Activated CD4-positive, CD25-positive, alpha-beta regulatory T cell (primary cell): ENCODE measurements around the gene CFAP73.
"Not testable (repeated sequence)": the region's sequence is repeated elsewhere in the genome, so short reads cannot be mapped to it uniquely, and the experiment has no call there.

Experiments
- DNase-seq, 4 experiments: peaks; one replicate each; lab custom pipeline; 2025; lab: John Stamatoyannopoulos, UW

CFAP73 gene

DNA sequence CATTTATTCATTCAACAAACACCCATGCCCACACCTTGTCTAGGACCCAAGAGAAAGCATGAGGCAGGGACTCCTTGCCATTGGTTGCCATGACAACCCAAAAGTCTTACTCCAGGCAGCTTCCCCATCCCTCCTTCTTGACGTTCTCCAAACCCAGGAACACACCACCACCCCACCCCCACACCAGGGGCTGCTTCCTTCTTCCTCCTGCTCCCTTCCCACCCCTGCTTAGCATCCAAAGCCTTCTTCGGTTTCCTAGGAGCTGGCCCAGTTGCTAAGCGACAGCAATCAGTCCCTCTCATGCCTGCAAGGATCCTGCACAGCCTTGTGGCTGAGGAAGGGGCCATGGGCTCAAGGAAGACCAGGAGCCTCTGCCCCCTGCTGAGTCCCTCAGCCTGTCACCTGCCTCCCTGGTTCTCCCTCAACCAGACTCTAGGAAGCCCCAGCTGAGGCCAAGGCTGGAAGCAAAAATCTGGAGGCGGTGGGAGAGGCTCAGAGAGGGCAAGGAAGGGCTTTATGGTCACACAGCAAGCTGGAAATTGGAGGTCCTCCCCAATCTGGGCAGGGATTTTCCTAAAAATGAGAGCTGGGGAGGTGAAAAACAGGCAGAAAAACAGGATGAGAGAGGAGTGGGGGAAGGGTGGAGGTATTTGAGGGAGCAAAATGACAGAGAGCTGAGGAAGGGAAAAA lies 29.4 kb upstream of the CFAP73 start:
- no peak for DNase-seq

DNA sequence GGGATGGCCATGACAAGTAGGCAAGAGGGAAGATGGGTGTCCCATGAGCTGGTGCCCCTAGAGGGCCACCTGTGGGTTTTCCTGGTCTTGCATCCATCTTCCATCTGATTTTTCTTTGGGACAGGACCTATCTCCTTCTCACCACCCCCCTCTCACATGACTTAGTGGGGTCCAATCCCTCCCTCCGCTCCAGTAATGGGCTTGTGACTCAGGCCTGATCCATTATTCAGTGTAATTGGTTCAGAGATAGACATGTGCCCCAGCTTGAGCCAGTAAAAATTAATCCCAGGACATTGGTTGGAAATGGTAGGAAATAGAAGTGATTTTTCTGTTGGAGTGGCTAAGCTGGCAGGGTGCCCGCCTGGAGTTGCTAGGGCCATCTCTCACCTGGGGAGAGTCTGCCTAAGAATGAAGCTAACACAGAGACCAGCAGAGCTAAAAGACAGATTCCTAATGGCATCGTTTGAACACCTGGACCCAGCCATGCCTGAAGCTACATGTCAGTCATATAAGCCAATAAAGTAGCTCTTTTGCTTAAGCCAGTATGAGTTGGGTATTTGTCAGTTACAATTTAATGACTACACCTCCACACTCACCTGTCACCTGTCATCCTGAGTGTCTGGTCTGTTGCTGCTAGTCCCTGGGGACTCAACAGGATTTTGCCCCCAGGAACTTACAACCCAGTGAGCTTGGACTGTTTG lies 28.7 kb upstream of the CFAP73 start:
- no peak for DNase-seq

DNA sequence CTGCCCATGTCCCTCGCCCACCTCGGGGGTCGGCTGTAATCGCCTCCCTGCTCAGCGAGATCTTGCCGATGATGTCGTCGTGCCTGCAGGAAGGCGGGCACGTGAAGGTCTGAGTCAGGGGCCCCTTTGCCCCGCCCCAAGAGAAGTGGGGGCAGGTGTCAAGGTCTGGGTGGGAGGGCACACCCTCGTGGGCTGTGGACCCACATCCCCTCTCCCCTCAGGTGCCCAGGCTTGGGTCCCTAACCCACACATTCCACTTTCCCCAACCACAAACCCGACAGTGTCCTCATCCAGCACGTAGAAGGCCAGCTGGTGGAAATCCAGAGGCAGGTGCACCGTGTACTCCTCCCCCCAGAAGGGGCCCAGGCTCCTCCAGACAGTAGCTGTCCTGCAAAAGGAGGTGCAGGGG lies 21.7 kb upstream of the CFAP73 start:
- no peak for DNase-seq

DNA sequence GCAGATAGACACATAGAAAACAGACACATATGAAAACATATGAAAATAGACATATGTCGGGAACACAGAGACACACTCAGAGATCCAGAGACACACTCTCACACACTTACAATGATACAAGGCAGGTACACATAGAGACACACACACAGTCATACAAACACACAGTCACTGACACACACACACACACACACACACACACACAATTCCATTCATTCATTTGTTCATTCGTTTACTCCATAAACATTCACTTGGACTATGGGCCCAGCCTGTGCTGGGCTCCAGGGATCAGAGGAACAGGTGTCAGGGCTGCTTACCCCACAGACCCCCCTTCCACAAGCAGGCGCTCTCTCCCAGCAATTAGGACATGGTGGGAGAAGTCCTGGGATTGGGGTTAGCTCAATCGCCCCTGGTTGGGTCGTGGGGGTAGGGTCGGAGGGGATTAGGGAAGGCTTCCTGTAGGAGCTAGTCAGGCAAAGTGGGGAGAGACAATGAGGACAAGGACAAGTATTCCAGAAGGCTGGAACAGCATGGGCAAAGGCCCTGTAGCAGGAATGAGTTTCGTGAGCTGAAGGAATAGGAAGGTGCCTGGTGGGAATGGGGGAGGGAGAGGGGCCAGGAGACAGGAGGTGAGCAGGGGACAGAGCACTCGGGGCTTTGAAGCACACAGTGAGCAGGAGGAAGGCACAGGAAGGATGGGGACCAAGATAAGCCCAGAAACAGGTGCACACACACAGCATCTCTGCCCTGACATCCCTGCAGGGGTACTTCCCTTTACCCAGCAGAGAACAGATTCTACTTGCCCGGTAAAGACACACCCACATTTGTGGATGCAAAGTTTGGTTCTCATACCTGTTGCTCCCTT lies 20.5 kb upstream of the CFAP73 start:
- DNase-seq: no peak

DNA sequence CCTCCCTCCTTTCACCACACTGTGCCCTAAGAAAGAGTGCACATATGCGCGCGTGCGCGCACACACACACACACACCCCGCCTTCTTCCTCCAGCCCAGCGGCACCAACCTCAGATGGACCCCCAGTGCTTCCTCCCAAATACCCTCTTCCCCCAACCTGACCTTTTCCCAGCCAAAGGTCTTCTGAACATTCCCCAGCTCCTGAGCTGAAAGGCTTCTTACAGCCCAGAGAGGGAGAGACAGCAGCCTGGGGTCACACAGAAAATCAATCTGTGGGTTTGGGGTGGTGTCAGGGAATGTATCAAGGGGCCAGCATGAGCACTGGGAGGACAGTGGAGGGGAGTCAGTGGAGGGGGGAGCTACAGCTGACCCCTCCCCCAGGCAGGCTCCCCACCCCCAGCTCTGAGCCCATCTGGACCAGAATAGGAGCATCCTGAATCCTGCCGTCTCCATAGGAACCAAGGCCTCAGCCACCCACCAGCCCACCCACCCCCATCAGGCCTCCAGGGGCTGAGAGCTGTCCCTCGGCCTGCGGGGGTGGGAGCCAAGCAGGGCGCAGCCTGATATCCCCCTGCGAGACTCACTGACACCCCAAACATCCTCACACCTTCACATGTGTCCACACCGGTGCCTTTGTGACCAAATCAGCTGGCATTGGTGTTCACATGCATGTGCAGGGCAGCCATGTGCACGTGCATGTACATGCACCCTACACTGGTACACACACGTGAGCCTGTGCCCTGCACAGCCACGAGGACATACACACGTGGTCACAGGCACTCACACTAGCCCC lies 19.7 kb upstream of the CFAP73 start:
- DNase-seq: no peak

DNA sequence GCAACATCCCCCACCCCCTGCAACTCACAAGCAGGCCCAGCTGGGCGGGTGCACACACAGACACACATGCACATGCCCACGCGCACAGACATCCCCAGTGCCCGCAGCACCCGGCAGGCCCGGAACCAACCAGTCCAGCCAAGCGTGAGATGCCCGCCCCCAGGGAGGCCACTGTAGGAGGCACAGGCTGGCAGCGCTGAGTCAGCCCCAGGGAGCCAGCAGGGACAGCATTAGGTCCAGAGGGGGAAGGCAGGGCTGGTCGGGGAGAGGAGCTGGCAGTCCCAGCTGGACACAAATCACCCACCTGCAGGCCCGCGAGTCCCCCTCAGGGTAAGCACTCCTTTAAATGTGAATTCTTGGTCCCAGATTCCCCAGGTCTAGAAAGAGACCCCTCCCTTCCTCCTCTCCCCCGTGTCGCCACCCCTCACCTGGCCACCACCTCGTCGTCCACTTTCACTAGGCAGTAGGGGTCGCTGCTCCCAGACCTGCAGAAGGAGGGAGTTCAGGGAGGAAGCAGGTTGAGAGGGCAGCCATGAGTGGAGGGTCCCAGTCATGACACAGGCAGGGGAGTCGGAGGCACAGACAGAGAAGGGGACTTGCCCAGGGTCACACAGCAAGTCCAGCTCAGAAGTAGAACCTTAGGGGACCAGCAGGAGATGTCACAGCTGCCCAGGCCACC lies 18.9 kb upstream of the CFAP73 start:
- DNase-seq: no peak

DNA sequence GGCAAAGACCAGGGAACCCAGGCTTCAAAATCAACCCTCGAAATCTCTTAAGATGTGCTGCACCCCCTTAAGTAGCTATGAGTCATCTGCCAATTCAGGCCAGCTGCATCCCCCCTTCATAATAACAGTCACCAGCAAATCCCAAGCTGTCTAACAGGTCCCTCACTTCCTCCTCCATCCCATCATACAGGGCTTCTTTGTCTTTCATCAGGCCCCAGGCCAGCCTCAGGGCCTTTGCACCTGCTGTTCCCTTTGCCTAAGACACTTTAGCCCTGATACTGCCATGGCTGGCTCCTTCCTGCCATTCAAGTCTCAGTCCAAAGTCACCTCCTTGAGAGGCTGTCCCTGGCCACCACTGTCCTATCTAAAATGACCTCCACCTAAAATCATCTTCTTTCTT lies 18.0 kb upstream of the CFAP73 start:
- no peak for DNase-seq

DNA sequence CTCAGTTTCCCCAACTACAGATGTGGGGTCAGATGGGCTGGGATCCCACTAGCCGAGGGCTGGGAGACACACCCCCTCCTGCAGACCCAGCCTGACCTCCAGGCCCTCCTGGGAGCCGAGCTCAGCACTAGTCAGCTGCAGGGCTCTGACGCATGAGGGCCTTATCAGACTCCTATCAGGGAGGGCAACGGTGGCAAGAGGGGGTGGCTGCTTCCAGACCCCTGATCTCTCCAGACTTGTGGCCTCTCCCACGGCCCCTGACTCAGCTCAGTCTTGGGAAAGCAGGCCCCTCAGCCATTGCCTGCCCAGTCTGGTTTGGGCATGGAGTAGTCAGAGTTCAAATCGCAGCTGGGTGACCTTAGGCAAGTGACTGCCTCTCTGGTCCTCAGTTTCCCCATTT lies 16.5 kb upstream of the CFAP73 start:
- no peak for DNase-seq

DNA sequence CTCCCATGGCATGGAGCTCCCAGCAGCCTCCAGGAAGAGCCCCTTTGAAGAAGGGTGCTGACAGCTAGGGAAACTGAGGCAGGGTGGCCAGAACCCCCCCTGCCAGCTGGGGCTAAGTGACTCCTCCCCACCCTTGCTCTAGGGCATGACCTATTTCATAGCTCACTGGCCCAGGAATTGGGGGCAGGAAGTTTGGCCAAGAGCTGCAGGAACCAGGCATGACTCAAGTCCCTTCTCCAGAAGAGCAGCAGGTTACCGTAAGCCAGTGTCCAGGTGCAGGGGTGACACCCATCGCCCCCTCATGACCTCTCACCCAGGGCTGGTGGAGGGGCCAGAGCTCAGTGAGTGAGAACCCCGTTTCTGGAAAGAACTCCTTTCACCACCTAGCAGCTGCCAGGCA lies 15.9 kb upstream of the CFAP73 start:
- DNase-seq: no peak

DNA sequence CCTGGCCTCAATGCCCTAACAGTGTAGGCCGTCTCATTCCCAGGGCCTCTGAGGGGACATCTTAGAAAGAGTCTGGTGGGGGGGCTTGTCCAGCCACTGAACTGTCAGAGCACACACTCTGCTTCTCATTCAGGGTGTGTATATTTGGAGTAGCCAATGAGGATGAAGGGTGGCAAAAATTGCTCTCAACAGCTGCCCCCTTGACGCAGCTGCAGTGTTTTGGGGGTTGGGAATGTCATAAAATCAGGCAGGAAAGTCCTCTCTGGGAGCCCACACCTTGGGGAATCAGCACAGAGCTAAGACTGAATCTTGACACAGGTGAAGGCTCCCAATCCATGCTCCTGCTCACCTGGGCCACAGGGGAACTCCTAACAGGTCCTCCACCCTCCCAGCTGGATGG lies 15.5 kb upstream of the CFAP73 start:
- DNase-seq: no peak

DNA sequence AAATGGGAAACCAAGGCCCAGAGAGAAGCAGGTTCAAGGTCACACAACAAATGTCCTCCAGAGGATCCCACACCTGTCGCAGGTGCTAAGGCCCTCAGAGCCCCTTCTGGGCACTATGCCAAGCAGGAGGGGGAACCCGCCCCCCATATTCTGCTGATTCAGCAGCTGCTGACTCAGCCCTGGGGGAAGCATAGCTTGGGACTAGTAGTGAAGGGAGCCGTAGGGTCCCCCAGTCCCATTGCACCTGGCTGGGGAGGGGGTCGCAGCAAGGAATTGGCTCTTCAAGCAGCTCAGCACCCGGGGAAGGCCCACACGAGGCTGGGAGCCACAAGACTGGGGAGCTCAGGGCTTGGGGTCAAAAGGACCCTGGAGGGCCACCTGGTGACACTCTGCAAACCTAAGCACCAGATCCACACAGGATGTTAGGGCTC lies 15.0 kb upstream of the CFAP73 start:
- no peak for DNase-seq

DNA sequence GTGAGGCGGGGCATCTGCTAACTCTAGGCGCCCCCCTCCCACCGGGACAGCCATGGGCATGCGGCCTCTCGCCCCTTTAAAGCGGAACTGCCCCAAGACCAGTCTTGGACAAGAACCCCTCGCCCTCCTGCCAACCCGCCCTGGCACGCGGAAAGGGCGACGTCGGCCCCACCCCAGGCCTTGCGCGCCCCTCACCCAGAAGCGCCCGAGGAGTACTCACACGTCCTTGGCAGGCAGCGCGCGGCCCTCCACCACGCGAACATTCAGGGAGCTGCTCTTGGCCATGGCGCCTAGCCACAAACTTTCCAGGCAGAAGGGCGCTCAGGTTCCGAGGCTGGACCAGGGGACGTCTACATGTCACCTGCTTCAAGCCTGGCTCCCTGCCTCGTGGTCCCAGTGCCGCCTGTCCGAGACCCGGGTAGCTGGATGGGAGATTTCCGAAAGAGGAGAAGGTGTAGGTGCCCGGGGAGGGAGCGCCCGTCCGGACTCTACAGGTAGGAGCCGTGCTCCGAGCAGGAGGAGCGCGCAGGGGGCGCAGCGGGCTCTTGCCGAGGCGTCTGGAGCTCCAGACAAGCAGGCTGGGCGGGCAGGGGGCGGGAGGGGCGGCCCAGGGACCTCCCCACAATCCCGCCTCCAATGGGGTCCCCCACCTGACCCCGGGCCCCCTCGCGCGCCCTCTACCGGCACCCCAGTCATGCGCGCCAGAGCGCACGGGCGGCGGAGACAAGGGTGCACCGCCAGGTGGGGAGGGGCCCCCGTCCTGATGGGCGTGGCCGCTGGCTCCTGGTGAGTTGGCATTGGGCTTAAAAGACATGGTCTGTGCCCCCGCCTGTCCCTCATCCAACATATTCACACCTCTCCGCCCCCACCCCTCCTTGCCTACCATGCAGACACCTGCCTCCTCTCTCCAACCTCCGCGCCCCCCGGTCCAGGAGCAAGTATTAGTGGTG lies 14.1 kb upstream of the CFAP73 start, which contains the start of gene RASAL1:
RASAL1 (minus strand) TSS at position 584 of the 950 bp plus-strand sequence; CDS start at position 285, 299 bp downstream.
- DNase-seq: peak; percentile 49 to 62 (median 52)

DNA sequence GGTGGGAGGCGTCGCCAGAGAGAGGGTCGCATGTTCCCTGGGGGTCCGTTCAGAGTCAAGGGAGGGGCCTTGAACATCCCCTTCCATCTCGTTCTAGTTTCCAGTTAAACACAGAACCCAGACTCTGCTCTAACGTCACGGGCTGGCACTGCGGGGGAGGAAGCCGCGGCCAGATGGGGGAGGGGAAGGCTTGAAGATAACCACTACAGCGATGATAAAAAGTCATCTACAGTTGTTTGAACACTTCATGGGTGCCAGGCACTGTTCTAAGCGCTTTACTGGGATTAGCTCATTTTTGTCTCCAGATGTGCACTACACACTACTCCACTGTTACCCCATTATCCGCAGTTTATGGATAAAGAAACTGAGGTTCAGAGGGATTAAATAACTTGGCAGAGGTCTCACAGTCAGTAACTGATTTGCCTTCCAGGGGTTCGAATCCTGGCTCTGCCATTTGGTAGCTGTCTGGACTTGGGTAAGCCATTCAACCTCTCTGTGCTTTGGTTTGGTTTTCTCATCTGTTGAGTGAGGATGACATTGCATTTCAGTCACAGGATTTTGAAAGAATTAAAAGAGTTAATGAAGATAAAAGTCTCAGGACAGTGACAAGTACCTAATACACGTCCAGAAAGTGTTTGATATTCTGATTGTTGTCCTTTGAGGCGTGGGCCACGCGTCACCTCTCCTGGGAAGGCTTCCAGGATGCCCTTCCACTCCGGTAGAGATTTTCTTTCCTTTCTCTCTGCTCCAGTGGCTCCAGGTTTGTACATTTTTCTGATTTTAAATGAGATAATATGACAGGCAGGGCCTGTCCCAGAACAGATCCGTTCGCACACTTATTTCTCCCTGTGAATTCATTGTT lies 13.2 kb upstream of the CFAP73 start:
- DNase-seq: peak in 3 of 4 experiments; percentile 21 to 34 (median 30)

DNA sequence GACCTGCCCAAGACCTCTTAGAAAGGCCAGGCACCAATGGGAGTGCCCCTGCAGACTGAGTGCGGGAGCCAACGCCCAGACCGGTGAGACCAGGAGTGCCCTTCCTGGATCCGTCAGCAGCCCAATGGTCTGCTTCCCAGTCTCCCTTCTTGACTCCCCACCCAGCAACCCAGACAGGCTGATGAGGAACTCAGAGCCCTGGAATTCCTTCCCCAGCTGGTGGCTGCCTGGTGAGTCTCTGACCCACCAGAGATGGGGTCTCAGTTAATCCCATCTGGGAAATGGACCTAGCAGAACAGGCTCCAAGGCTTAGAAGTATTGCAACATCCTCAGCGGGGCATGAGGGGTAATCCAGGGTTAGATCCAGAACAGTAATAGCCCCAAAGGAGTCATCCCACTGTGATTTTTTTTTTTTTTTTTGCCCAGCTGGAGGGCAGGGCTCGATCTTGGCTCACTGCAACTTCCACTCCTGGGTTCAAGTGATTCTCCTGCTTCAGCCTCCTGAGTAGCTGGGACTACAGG lies 12.5 kb upstream of the CFAP73 start:
- no peak for DNase-seq

DNA sequence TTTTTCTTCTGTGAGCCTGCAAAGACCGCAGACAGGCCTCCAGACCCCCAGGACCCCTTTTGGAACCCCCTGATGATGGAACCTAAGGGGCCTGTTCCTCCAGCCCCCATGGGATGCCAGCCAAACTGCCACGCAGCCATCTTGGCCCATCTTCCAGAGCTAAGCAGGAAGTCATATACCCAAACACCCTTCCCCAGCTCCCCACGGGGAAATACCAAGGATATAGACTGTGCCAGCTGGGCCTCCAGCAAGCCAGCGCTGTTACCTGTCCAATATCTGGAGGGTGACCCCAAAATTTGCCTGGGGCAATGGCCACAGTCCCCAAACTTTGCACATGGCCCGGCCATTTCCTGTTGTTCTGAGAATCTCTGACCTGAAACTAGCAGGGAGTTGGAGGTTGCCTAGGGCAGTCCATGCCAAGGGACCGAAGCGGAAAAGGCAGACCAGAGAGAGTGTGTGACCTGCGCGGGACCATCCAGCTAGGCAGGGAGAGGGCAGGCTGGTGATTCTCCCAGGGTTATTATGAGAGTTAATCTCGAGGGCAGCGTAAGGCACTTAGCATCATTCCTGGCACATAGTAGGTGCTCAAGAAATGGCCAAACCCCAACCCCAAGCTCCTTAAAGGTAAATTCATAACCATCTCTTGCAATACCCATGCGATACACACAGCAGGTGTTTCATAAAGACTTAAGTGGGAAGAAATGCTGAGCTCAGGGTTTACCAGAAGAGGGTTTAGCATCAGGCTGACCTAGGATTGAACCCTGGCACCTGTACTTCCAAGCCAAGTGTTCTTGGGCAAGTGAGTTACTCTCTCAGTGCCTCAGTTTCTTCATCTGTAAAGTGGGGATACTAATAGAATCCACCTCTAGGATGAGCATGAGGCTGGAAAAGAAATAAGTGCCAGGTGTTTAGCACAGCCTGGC lies 11.4 kb upstream of the CFAP73 start:
- DNase-seq: no peak

DNA sequence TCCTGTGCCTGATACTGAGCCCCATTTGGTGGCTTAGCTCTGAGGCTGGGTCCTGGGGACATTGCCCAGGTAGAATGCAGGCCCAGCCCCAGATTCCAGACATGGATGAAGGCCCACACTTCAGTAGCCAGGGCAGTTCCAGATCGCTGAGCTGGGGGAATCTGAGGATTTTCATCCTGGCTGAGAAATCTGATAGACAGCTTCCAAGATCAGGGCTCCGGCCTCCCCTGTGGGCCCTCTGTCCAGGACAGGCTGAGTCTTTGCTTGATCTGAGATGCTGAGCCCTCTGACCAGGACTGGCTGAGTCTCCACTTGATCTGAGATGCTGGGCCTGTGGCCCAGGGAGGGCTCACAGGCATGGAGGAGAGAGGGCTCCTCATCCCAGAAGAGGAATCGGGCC lies 10.7 kb upstream of the CFAP73 start:
- DNase-seq: no peak

DNA sequence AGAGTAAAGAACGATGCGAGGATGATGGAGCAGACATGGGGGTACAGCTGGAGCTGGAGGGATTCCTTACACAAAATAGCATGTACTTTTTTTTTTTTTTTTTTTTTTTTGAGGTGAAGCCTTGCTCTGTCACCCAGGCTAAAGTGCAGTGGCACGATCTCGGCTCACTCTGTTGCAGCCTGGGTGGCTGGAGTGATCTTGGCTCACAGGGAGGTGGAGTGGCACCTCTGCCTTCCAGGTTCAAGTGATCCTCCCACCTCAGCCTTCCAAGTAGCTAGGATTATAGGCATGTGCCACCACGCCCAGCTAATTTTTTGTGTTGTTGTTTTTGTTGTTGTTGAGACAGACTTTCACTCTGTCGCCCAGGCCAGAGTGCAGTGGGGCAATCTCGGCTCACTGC lies 8.8 kb upstream of the CFAP73 start:
- DNase-seq: no peak

DNA sequence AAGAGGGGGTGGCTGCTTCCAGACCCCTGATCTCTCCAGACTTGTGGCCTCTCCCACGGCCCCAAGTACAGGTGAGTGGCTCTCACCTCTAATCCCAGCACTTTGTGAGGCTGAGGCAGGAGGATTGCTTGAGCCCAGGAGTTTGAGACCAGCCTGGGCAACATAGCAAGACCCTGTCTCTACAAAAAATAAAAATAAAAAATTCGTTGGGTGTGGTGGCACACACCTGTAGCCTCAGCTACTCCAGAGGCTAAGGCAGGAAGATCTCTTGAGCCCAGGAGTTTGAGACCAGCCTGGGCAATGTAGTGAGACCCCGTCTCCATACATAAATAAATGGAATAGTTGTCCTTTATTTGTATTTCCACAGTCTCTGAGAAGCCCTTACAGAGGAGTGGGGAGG lies 7.8 kb upstream of the CFAP73 start:
- not testable (repeated sequence) for DNase-seq
